A673 (cell line): ENCODE results near the gene CORO6. TPM values are rescaled to one million over a fixed set of nuclear protein-coding genes. Genes with fewer than 3 reads are reported as not detected.

ENCODE experiments used
- BruUV-seq: library from RNA; stranded (reverse); fragments of 400-500 nt; replicated peaks from 2 replicates; lab custom pipeline; 2021; lab: Mats Ljungman, UMichigan
- CTCF ChIA-PET: fragments of 300-600 bp; sonication (Branson Sonifier 250); formaldehyde crosslinking; loops from one replicate; lab custom pipeline; 2022; ENCODE audit warnings: antibody characterized with exemption; lab: Charles Lee
- POLR2A ChIA-PET: fragments of 300-600 bp; sonication (Branson Sonifier 250); formaldehyde crosslinking; loops from one replicate; lab custom pipeline; 2022; ENCODE audit warnings: antibody characterized with exemption; ENCODE audit not compliant: low non-redundant PET; lab: Charles Lee
- DNase-seq: peaks from one replicate; pipeline ENCODE4 v3.0.0-alpha.2; 2015; ENCODE audit warnings: low spot score
- H3K27ac ChIP-seq: fragments of 200-600 bp; sonication (generic); 2 replicates; pipeline ENCODE4 v1.5.1; 2016; ENCODE audit warnings: mixed run types, low read depth, mild to moderate bottlenecking, mixed read lengths, antibody characterized with exemption, low read length; ENCODE audit not compliant: poor library complexity, severe bottlenecking
- H3K27me3 ChIP-seq: fragments of 200-600 bp; sonication (generic); replicated peaks from 2 replicates; pipeline ENCODE4 v1.6.1; 2017; ENCODE audit warnings: mixed run types, low read depth, mild to moderate bottlenecking, mixed read lengths, antibody characterized with exemption, low read length; ENCODE audit not compliant: insufficient read depth, poor library complexity
- H3K36me3 ChIP-seq: fragments of 200-600 bp; sonication (generic); 2 replicates; pipeline ENCODE4 v1.6.1; 2016; ENCODE audit warnings: mixed run types, mild to moderate bottlenecking, mixed read lengths, antibody characterized with exemption, low read length; ENCODE audit not compliant: insufficient read depth, poor library complexity, severe bottlenecking
- H3K4me1 ChIP-seq: fragments of 200-600 bp; sonication (generic); 2 replicates; pipeline ENCODE4 v1.6.1; 2017; ENCODE audit warnings: mixed run types, mild to moderate bottlenecking, mixed read lengths, antibody characterized with exemption, low read length; ENCODE audit not compliant: insufficient read depth, poor library complexity, severe bottlenecking
- H3K4me3 ChIP-seq: fragments of 200-600 bp; sonication (generic); 2 replicates; pipeline ENCODE4 v1.5.1; 2016; ENCODE audit warnings: low read depth, mixed run types, mild to moderate bottlenecking, mixed read lengths, low read length; ENCODE audit not compliant: poor library complexity, severe bottlenecking
- H3K9me3 ChIP-seq: fragments of 200-600 bp; sonication (generic); 2 replicates; pipeline ENCODE4 v1.6.1; 2016; ENCODE audit warnings: mixed run types, low read depth, mild to moderate bottlenecking, mixed read lengths, antibody characterized with exemption, low read length; ENCODE audit not compliant: poor library complexity, severe bottlenecking
- CTCF ChIP-seq: fragments of 300-800, 200-600 bp; sonication (generic); conservative IDR thresholded peaks from 2 replicates; pipeline ENCODE4 v1.5.1; 2017; ENCODE audit warnings: low read depth, mild to moderate bottlenecking, antibody characterized with exemption, low read length, moderate library complexity, mixed read lengths
- EZH2 ChIP-seq: fragments of 200-600 bp; sonication (generic); IDR thresholded peaks from 2 replicates; pipeline ENCODE4 v1.6.1; 2017; ENCODE audit warnings: borderline replicate concordance, low read depth, mild to moderate bottlenecking, mixed read lengths, antibody characterized with exemption, low read length; ENCODE audit not compliant: poor library complexity, severe bottlenecking
- intact Hi-C: fragments of 100-400 bp; cut with micrococcal nuclease; formaldehyde crosslinking; loops from one replicate; pipeline ENCODE4 v1.10.0; 2022; ENCODE audit not compliant: unreplicated experiment
- total RNA-seq: library from RNA; stranded (reverse); gene quantifications from 2 replicates; pipeline ENCODE4 v1.2.3, GENCODE V29; 2021

The CORO6 gene
- total RNA-seq, 1 experiment from 2014 or later, result 19.7 TPM

- intact Hi-C loops, result loop anchor here (10.0 kb wide), 1 partner anchor 60 kb away; the partner anchor contains the start of genes ABHD15 and TP53I13
- peak; percentile 64 for DNase-seq
- CTCF ChIA-PET, result interaction anchor here (1.1 kb wide), 1 partner anchor 15 kb away, joined by 7 read pairs; no protein-coding TSS in a partner anchor
- H3K9me3 ChIP-seq, result no peaks in the 10 kb centered on the region
- no peaks in the 10 kb centered on the region for H3K27me3 ChIP-seq
- H3K4me1 ChIP-seq, result peaks cover 24% of the 10 kb centered on the region
- TF ChIP-seq EZH2 (no peak), CTCF (peak; percentile 22; the same call in 1 of the 2 replicates)
- no peak overlapping the region for H3K4me3 ChIP-seq
- no peaks in the 10 kb centered on the region for H3K36me3 ChIP-seq
- no TSS peak for BruUV-seq
- no peak overlapping the region for H3K27ac ChIP-seq
- POLR2A ChIA-PET, result no interaction called here
These were observed 2.5 kb upstream of the CORO6 start for GRCh38 chr17:29625037-29625750.

- TF ChIP-seq CTCF (no peak), EZH2 (no peak)
- H3K36me3 ChIP-seq, result no peaks in the 10 kb centered on the region
- H3K4me3 ChIP-seq, result no peak overlapping the region
- BruUV-seq, result no TSS peak
- no peak for DNase-seq
- H3K9me3 ChIP-seq, result no peaks in the 10 kb centered on the region
- intact Hi-C loops, result loop anchor here (10.0 kb wide), 1 partner anchor 60 kb away; the partner anchor contains the start of genes ABHD15 and TP53I13
- H3K27me3 ChIP-seq, result no peaks in the 10 kb centered on the region
- POLR2A ChIA-PET, result interaction anchor here (0.6 kb wide), 1 partner anchor 59 kb away, joined by 8 read pairs; no protein-coding TSS in a partner anchor
- CTCF ChIA-PET, result interaction anchor here (1.1 kb wide), 1 partner anchor 15 kb away, joined by 7 read pairs; no protein-coding TSS in a partner anchor
- H3K4me1 ChIP-seq, result peaks cover 29% of the 10 kb centered on the region
- H3K27ac ChIP-seq, result no peak overlapping the region
These were observed 1.9 kb upstream of the CORO6 start for GRCh38 chr17:29624586-29624985.

GRCh38 chr17:29623283-29623647, 553 bp upstream of the CORO6 start:
- Histone ChIP-seq H3K4me3 (peak overlapping the region; percentile 76), H3K9me3 (no peaks in the 10 kb centered on the region), H3K4me1 (peaks cover 33% of the 10 kb centered on the region), H3K27ac (peak overlapping the region; percentile 62), H3K36me3 (no peaks in the 10 kb centered on the region), H3K27me3 (no peaks in the 10 kb centered on the region)
- ChIA-PET CTCF (no interaction called here), POLR2A (no interaction called here)
- intact Hi-C loops, result loop anchor here (10.0 kb wide), 1 partner anchor 58 kb away; the partner anchor contains the start of genes ABHD15 and TP53I13
- TF ChIP-seq CTCF (no peak), EZH2 (no peak)
- DNase-seq, result no peak
- BruUV-seq, result no TSS peak
